GM19240 (cell line): ENCODE results near the gene UNC93B1.
"Not testable (repeated sequence)": the region's sequence is repeated elsewhere in the genome, so short reads cannot be mapped to it uniquely, and the experiment has no call there.

ENCODE experiments used
- DNase-seq: peaks from one replicate; pipeline ENCODE4 v3.0.0; 2011; ENCODE audit warnings: low spot score; ENCODE audit not compliant: insufficient read length

UNC93B1 gene

GRCh38 chr11:67994387-67994786 lies 9.5 kb downstream of the UNC93B1 start:
- not testable (repeated sequence) for DNase-seq

GRCh38 chr11:67993821-67994220 lies 10.1 kb downstream of the UNC93B1 start:
- not testable (repeated sequence) for DNase-seq

GRCh38 chr11:67991347-67992121 lies 12.4 kb downstream of the UNC93B1 start:
- DNase-seq = not testable (repeated sequence)

- DNase-seq = not testable (repeated sequence)
These were observed 13.2 kb downstream of the UNC93B1 start for GRCh38 chr11:67990546-67991346.

- not testable (repeated sequence) for DNase-seq
These were observed 18.6 kb downstream of the UNC93B1 start for GRCh38 chr11:67985302-67985701.

GRCh38 chr11:67983951-67984350 lies 19.9 kb downstream of the UNC93B1 start:
- no peak for DNase-seq

- not testable (repeated sequence) for DNase-seq
These were observed 21.5 kb downstream of the UNC93B1 start for GRCh38 chr11:67982255-67982857.

- DNase-seq = not testable (repeated sequence)
These were observed 22.7 kb downstream of the UNC93B1 start for GRCh38 chr11:67981226-67981625.

- not testable (repeated sequence) for DNase-seq
These were observed 25.0 kb downstream of the UNC93B1 start for GRCh38 chr11:67978766-67979418.

GRCh38 chr11:67974746-67975145 lies 29.2 kb downstream of the UNC93B1 start:
- DNase-seq = not testable (repeated sequence)

- not testable (repeated sequence) for DNase-seq
These were observed 38.0 kb downstream of the UNC93B1 start for GRCh38 chr11:67965830-67966348.

- not testable (repeated sequence) for DNase-seq
These were observed 39.2 kb downstream of the UNC93B1 start for GRCh38 chr11:67964746-67965145.

- DNase-seq = not testable (repeated sequence)
These were observed 40.0 kb downstream of the UNC93B1 start for GRCh38 chr11:67963879-67964278.

GRCh38 chr11:67963217-67963616 lies 40.7 kb downstream of the UNC93B1 start:
- DNase-seq = not testable (repeated sequence)

- not testable (repeated sequence) for DNase-seq
These were observed 47.7 kb downstream of the UNC93B1 start for GRCh38 chr11:67956236-67956635.

GRCh38 chr11:67955461-67956007 lies 48.4 kb downstream of the UNC93B1 start:
- DNase-seq = peak; percentile 61

- not testable (repeated sequence) for DNase-seq
These were observed 48.9 kb downstream of the UNC93B1 start for GRCh38 chr11:67954971-67955370.

GRCh38 chr11:67954251-67954650 lies 49.6 kb downstream of the UNC93B1 start:
- DNase-seq = not testable (repeated sequence)

- DNase-seq = not testable (repeated sequence)
These were observed 53.2 kb downstream of the UNC93B1 start for GRCh38 chr11:67950705-67951104.

- not testable (repeated sequence) for DNase-seq
These were observed 56.1 kb downstream of the UNC93B1 start for GRCh38 chr11:67947785-67948184.

GRCh38 chr11:67946403-67946802 lies 57.5 kb downstream of the UNC93B1 start:
- DNase-seq = not testable (repeated sequence)
